Measurements from ENCODE around the gene ASAP2. TPM values are rescaled to one million over a fixed set of nuclear protein-coding genes. Genes with fewer than 3 reads are reported as not detected.

The ASAP2 gene
- total and polyA plus RNA-seq, 2 donors (not counting 1 experiment from before 2014, with no cell fraction given), result 0.04 TPM; not detected in 1

- CTCF ChIA-PET, result no interaction called here
- peaks cover 32% of the 10 kb centered on the region for H3K4me1 Mint-ChIP-seq
Observed at GRCh38 chr2:9419541-9419940, 212.9 kb downstream of the ASAP2 start.

GRCh38 chr2:9420495-9420894 is 213.9 kb downstream of the ASAP2 start:
- Mint-ChIP-seq H3K27ac (no peak overlapping the region), H3K4me1 (peaks cover 32% of the 10 kb centered on the region), H3K27me3 (no peaks in the 10 kb centered on the region), H3K9me3 (ENCODE audit: insufficient read depth) (no peaks in the 10 kb centered on the region), H3K4me3 (peak overlapping the region; percentile 23)
- no peak for ATAC-seq (ENCODE audit: low read depth)
- Histone ChIP-seq H3K36me3 (replicated peaks in 1 of 2; ENCODE audit: control extremely low read depth in 1 of 2, control insufficient read depth in 1 of 2, extremely low read depth in 1 of 2, insufficient read depth in 2 of 2, low read length in 1 of 2) (peaks cover 3 to 7% of the 10 kb centered on the region in 2 experiments), H3K4me2 (replicated peaks; ENCODE audit: low read depth, low read length, poor library complexity, severe bottlenecking) (no peak overlapping the region), H4K20me1 (ENCODE audit: control insufficient read depth, insufficient read depth, low read length, poor library complexity, severe bottlenecking) (peaks cover 40% of the 10 kb centered on the region), H3K27me3 (replicated peaks in 1 of 4; ENCODE audit: control extremely low read depth in 1 of 4, control insufficient read depth in 3 of 4, insufficient read depth in 4 of 4, low read length in 3 of 4) (no peaks in the 10 kb centered on the region), H3K27ac (ENCODE audit: low read length in 2 of 2) (no peak overlapping the region), H3K79me2 (ENCODE audit: control insufficient read depth, insufficient read depth, low read length) (peaks cover 88% of the 10 kb centered on the region), H3K9me3 (ENCODE audit: control extremely low read depth in 1 of 3, control insufficient read depth in 2 of 3, insufficient read depth in 1 of 3, low read length in 2 of 3) (no peaks in the 10 kb centered on the region), H2AFZ (ENCODE audit: insufficient read depth, low read depth, low read length, poor library complexity, severe bottlenecking) (no peak overlapping the region), H3K4me1 (ENCODE audit: control insufficient read depth in 2 of 2, insufficient read depth in 2 of 2, low read length in 2 of 2) (peaks cover 20 to 29% of the 10 kb centered on the region in 2 donors), H3K4me3 (ENCODE audit: control extremely low read depth in 1 of 5, extremely low read depth in 1 of 5, insufficient read depth in 1 of 5, low read depth in 2 of 5, low read length in 4 of 5) (no peak overlapping the region), H3K9ac (ENCODE audit: low read length) (no peak overlapping the region)
- no peak for DNase-seq
- ChIA-PET POLR2A (no interaction called here), CTCF (no interaction called here)
- TF ChIP-seq CTCF (IDR thresholded peaks at IDR 0.05), result no peak
- no peak for TF ChIP-seq EZH2 (IDR thresholded peaks at IDR 0.05; ENCODE audit: borderline replicate concordance, insufficient read depth, low read depth, low read length, poor library complexity, severe bottlenecking)
- intact Hi-C loops (cut with micrococcal nuclease), result loop anchor here (5.0 kb wide), 3 partner anchors 702 to 1392 kb away; partner anchors contain the start of genes ODC1, PDIA6 and RRM2
- WGBS (ENCODE audit: insufficient coverage), result 100% methylated on average over 10 of the region's 10 CpGs

More at GRCh38 chr2:9419541-9419940, 212.9 kb downstream of the ASAP2 start:
- no peaks in the 10 kb centered on the region for H3K9me3 ChIP-seq (ENCODE audit: control extremely low read depth in 1 of 3, control insufficient read depth in 2 of 3, insufficient read depth in 1 of 3, low read length in 2 of 3)
- 100% methylated on average over 1 of the region's 3 CpGs for WGBS (ENCODE audit: insufficient coverage)
- H3K4me1 ChIP-seq (ENCODE audit: control insufficient read depth in 2 of 2, insufficient read depth in 2 of 2, low read length in 2 of 2), result peaks cover 15 to 21% of the 10 kb centered on the region in 2 donors
- Mint-ChIP-seq H3K9me3 (ENCODE audit: insufficient read depth) (no peaks in the 10 kb centered on the region), H3K27ac (no peak overlapping the region), H3K27me3 (no peaks in the 10 kb centered on the region), H3K4me3 (no peak overlapping the region)
- POLR2A ChIA-PET, result interaction anchor here (0.6 kb wide), 1 partner anchor 1729 kb away, joined by 10 read pairs; no protein-coding TSS in a partner anchor
- intact Hi-C loops (cut with micrococcal nuclease), result no loop called here
- H3K27ac ChIP-seq (ENCODE audit: low read length in 2 of 2), result no peak overlapping the region
- DNase-seq, result no peak
- peaks cover 3 to 9% of the 10 kb centered on the region in 2 experiments for H3K36me3 ChIP-seq (replicated peaks in 1 of 2; ENCODE audit: control extremely low read depth in 1 of 2, control insufficient read depth in 1 of 2, extremely low read depth in 1 of 2, insufficient read depth in 2 of 2, low read length in 1 of 2)
- no peak overlapping the region for H2AFZ ChIP-seq (ENCODE audit: insufficient read depth, low read depth, low read length, poor library complexity, severe bottlenecking)
- TF ChIP-seq EZH2 (IDR thresholded peaks at IDR 0.05; ENCODE audit: borderline replicate concordance, insufficient read depth, low read depth, low read length, poor library complexity, severe bottlenecking) (no peak), CTCF (IDR thresholded peaks at IDR 0.05) (no peak)
- no peaks in the 10 kb centered on the region for H3K27me3 ChIP-seq (replicated peaks in 1 of 4; ENCODE audit: control extremely low read depth in 1 of 4, control insufficient read depth in 3 of 4, insufficient read depth in 4 of 4, low read length in 3 of 4)
- no peak overlapping the region for H3K4me2 ChIP-seq (replicated peaks; ENCODE audit: low read depth, low read length, poor library complexity, severe bottlenecking)
- no peak overlapping the region for H3K9ac ChIP-seq (ENCODE audit: low read length)
- peaks cover 40% of the 10 kb centered on the region for H4K20me1 ChIP-seq (ENCODE audit: control insufficient read depth, insufficient read depth, low read length, poor library complexity, severe bottlenecking)
- no peak overlapping the region for H3K4me3 ChIP-seq (ENCODE audit: control extremely low read depth in 1 of 5, extremely low read depth in 1 of 5, insufficient read depth in 1 of 5, low read depth in 2 of 5, low read length in 4 of 5)
- peaks cover 84% of the 10 kb centered on the region for H3K79me2 ChIP-seq (ENCODE audit: control insufficient read depth, insufficient read depth, low read length)
- ATAC-seq (ENCODE audit: low read depth), result no peak
